ENCODE measurements around the gene ELF5.
A peak's percentile ranks its signal among the peaks of the same experiment; 100 is the strongest.

Gene ELF5

DNA sequence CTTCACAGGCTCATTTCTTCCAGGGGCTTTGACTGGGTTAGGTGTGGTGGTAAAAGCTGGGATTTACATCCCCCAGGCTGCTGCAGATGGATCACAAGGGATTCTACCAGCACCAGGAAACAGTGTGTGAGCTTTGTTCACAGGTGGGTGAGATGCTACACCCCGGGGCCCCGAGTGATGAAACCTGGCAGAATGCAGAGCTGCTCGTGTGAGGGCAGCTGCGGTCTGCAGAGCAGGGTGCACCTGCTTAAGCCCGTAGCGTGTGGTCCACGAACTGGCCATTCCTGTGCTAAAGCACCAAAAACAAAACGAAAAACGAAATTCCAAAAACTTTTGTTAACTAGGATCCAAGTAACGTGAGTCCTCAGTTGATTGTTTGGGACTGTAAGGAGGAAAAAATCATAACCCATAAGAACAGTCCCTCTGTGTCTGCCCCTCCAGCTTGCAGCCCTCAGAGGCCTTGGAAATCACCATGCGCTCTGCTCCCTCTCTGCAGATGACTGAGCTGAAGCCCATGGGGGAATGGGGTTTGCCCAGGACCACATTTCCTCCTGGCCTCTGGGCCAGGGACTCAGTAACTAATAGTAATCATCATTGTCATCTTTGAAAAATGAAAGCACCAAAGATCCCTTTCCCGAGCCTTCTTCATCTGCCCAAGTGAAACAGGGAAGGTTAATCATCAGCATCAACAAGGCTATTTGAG, 24.6 kb downstream of the ELF5 start:
- FAIRE-seq, result no peak

DNA sequence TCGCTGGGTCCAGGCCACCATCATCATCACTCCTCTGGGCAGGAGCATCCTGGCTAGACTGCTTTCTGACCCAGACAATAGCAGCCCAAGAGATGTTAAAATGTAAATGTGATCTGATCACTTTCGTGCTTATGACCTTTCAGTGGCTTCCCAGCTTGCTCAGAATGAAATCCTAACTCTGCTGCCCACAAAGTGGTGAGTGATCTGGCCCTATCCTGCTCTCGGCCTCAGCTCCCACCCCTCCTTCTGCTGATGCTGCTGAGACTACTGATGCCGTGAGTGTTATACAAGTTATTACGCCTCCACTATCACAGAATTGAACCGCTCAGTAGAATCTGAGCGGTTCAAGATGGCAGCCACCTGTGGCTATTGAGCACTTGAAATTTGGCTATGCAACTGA, 26.2 kb downstream of the ELF5 start:
- no peak for FAIRE-seq

DNA sequence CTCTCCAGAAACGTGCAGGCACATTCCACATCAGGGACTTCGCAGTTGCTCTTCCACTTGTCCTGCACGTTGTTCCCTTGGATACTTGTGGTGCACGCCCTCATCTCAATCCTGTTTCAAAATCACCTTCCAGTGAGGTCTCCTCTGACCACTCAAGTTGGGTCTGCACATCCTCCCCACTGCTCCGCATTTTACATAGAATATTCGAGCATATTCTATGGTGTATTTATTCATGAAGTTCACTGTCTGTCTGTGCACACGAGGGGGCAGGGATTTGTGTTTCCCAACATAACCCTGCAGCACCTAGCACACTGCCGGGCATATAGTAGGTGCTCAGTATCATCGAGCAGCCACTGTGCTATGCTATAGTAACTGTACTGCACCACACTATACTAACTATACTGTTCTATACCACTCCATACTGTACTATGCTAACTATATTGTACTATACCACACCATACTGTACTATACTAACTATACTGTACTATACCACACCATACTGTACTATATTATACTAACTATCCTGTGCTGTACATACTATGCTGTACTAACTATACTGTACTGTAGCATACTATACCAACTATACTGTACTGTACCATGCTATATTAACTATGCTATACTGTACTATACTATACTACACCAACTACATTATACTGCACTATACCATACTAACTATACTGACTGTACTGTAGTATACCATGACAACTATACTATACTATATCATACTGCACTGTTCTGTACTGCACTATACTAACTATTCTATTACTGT, 30.3 kb downstream of the ELF5 start:
- FAIRE-seq, result no peak

DNA sequence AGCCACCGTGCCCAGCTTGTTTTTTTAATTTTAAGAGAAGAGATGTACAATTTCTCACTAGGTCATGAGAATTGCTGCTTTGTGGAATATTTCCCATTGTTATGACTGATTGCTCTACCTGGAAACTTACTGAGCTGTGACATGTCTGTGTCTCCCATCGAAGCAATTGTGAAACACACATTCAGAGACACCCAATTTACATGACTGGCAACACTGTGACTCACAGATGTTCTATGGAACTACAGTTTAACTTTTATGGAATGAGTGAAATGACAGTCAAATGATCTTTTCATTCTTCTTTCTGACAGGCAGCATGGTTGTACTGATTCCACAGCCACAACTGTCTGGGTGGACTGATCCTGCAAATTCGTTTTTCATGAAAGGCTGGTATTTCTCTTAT, 32.3 kb downstream of the ELF5 start:
- no peak for FAIRE-seq

DNA sequence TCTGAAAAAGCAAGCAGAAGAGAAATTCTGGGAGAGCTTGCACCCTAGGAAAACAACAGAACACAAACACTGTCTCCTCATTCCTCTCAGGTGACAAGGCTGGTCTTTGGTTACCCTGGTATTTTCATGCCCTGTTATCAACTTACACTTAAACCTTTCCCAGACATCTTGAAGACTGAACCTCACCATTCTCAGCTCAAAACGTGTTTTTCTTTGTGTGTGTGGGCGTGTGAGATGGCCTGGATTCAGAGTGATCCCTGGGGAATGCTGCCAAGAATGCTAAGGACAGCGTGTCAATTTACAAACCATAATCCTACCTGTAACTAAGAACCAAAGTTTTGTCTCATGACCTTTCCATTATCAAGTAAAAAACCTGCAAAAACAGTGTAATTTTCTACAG, 33.3 kb downstream of the ELF5 start:
- no peak for FAIRE-seq

DNA sequence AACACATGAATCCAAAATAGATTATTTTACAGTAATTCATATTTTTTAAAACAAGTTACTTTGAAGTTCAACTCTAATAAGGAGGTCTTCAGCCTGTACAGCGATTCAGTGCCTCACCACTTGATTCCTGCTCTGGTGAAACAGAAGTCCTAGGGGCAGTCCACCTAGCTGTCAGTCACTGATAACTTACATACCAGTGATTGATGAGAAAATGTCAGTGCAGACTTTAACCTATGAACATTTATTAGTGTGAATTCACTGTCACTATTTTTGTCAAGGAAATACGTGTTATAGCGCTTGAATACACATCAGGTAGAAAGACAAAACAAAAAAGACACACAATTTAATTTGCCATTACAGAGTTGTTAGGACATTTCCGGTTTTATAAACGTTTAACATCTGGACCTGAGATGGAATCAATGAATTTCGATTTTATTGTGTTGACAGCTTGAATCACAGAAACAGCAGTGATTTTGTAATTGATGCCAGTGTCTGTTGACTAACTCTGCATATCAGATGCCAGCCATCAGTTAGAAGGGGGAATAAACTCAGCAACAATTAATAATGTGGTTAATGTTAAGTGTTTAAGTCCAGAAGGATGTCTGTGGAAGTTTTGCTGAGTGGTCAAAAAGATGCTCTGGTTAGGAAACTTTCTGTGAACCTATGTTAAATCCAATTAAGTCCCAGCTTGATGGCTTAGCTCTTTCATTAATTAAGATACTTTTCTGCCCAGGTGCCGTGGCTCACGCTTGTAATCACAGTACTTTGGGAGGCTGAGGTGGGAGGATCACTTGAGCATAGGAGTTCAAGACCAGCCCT, 34.5 kb downstream of the ELF5 start:
- FAIRE-seq, result no peak

GRCh38 chr11:34476849-34477248, 36.7 kb downstream of the ELF5 start:
- FAIRE-seq, result no peak

DNA sequence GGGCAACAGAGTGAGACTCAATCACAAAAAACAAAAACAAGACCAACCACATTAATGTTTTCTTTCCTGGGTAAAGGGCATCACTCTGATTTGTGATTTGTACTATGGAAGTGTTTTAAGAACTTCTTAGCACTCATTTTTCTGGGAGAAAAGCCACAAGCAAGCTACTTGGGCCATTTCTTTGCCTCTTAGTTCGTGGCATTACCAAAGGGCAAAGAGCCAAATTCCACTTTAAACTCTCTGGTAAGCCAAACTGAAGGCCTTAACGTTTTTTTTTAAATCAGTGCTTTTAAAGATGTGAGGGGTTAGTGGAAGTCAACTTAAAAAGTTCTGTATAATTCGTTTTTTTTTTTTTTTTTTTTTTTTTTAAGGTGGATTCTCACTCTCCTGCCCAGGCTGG, 37.9 kb downstream of the ELF5 start:
- FAIRE-seq, result no peak

DNA sequence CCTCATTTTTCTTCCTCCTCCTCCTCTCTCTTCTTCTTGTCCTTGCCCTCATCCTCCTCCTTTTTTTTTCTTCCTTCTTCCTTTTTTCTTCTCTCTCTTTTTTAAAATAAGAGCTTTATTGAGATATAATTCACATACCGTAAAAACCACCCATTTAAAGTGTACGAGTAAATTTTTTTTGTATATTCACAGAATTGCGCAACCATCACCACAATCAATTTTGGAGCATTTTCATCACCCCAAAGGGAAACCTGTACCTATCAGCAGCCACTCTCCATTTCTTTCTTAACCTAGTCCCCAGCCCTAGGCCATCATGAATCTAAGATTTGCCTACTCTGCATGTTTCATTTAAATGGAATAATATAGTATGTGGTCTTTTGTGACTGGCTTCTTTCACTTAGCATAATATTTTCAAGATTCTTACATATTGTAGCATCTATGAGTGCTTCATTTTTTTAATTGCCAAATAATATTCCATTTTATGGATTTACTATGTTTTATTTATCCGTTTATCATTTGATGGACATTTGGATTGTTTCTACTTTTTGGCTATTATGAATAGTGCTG, 39.9 kb downstream of the ELF5 start:
- FAIRE-seq, result no peak

DNA sequence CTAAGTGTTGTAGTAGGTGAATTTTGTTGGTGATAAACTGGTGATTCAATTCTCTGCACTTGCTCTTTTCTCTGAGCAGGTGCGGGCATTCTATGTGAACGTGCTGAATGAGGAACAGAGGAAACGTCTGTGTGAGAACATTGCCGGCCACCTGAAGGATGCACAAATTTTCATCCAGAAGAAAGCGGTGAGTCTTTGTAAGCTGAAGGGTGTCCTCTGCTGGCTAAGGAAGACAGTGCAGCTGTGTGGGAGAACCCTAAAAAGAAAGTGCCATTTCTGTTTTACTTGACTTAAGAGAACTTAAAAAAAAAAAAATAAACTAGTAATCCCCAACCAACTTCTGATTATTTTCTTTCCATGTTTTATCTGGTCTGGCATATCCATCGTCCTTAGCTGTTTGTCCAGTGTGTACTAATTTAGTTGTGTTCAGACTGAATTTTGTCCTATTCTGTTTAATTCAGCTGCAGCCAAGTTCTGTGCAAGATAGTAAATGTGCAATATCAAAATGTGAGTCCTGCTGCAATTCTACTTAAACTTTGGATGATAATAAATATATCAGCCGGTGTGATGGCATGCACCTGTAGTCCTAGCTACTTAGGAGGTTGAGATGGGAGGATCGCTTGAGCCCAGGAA, 45.3 kb downstream of the ELF5 start:
- no peak for FAIRE-seq

GRCh38 chr11:34466802-34467488, 46.6 kb downstream of the ELF5 start:
- FAIRE-seq, result peak; percentile 25

DNA sequence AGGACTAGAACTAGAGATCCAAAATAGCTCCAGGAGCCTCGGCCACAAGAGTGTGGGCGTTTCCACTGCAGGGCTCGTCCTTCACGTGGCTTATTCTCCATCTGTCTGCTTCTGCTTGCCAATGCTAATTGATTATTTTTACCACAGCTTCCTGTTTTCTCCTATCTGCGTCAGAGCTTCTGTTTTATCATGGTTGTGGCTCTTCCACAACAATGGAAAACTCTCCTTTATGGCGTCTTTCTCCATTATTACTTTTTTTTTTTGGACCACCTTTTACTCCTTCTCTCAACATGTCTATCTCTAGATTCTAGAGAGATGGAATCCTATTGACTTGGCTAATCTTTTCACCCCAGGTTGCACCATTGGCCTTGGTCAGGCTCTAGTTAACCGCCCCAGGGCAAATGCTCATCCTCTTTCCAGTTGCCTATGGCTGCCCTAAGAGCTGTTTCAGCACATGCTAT, 49.0 kb downstream of the ELF5 start:
- FAIRE-seq, result no peak

- no peak for FAIRE-seq
Measured at GRCh38 chr11:34461215-34461614, 52.4 kb downstream of the ELF5 start.

GRCh38 chr11:34460278-34460677, 53.3 kb downstream of the ELF5 start:
- no peak for FAIRE-seq

DNA sequence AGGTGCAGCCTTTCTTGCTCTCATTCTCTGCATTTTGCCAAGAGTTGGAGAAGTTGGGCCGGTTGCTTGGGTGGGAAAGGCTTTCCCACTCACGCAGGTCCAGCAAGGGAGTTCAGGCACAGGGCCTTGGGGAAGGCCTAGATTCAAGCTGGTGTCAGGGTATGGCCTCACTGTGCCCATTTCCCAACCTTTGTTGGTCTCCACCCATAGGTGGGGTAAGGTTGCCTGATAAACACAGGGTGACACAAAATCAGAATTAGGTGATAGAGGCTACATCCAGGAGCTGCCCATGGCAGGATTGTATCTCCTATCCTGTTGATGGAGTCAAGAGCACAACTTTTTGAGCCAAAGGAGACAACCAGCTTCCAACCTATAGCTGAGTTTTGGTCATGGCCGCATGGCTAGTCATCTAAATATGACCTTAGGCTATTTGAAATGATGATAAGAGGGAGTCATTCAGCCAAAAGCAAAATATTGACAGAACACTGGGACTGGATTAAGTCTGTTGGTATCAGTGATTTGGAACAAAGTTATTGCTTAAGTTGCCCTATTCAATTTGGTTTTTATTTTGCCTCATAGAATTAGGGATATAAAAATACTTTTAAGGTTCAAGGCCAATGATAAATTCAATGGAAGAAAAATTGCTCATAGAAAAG, 54.0 kb downstream of the ELF5 start:
- no peak for FAIRE-seq

- no peak for FAIRE-seq
Measured at GRCh38 chr11:34458525-34458924, 55.1 kb downstream of the ELF5 start.

GRCh38 chr11:34457607-34458006, 56.0 kb downstream of the ELF5 start:
- FAIRE-seq, result no peak

- FAIRE-seq, result no peak
Measured at GRCh38 chr11:34454308-34455032, 59.1 kb downstream of the ELF5 start.

DNA sequence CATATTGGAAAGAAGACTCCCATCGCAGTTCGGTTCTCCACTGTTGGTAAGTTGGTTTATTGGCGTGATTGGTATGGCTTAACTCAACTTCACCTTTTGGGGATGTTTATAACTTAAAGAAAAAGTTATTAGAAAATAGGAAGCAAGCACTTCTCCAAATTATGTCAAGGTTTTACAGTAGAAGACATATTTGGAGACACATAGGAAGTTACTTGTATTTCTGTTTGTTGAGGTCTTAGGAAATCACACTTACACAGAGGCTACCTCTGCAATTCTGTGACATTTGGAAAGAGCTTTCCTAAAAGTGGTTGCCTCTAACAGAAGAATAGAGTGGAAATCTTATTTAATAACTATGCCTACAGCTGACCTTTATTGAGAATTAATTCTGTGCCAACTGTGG, 62.5 kb downstream of the ELF5 start:
- FAIRE-seq, result no peak

DNA sequence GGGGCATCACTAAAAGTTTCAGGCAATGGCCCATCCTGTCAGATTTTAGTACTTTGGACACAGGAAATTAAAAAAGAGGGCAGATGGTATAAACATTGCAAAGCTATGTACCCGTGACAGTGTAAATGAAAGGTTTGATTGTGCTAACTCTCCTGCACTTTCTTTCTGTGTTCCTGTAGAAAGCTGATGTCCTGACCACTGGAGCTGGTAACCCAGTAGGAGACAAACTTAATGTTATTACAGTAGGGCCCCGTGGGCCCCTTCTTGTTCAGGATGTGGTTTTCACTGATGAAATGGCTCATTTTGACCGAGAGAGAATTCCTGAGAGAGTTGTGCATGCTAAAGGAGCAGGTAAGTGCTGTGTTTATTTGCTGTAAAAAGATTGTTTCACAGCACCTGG, 64.6 kb downstream of the ELF5 start:
- no peak for FAIRE-seq

Measured in G401.6 (cell line).